GM15510 (cell line): Measurements from ENCODE around the gene TOB1.

Experiments used
- POLR2A ChIP-seq: IDR thresholded peaks from 3 replicates; pipeline ENCODE4 v1.6.1; 2011; ENCODE audit warnings: borderline replicate concordance; ENCODE audit not compliant: insufficient read length; ENCODE audit errors: extremely low read depth

Gene TOB1

DNA sequence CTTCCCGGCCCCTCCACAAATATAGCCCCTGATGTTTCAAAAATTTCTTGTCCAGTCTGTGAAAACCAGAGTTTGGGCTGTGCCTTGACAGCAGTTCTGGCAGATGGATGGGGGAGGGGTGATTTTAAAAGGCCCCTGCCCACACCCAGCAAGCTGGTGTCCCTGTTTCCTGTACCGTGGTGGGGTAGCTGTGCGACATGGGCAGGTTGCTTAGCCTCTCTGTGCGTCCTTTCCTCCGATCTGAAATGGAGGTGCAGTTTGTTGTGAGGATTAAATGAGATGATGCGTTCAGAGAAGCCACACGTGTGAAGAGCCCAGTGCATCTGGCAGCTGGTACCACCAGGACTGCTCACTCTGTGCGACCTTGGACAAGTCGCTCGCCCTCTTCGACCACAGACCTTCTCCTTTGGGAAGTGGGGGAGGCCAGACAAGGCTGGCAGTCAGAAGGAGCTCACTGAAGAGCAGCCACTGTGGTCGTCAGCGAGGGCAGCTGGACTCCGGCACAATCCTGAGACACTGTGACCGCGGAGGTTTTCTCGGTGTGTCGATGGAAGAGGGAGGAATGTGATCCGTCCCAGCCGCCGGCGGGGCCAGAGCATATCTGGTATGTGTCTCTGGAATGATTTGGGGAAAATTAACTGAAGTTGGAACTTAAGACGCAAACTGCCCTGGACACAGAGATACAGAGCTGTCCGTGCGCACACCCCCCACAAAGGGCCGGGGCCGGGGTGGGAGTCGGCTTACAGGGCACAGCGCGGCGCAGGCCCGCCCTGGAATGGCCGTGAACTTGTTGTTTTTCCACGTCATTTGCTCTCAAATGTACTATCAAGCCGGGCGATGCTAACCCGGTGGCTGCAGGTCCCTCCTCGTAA lies 31.5 kb downstream of the TOB1 start:
- no peak for TF ChIP-seq POLR2A

GRCh38 chr17:50833510-50834428 lies 32.4 kb downstream of the TOB1 start:
- no peak for TF ChIP-seq POLR2A

DNA sequence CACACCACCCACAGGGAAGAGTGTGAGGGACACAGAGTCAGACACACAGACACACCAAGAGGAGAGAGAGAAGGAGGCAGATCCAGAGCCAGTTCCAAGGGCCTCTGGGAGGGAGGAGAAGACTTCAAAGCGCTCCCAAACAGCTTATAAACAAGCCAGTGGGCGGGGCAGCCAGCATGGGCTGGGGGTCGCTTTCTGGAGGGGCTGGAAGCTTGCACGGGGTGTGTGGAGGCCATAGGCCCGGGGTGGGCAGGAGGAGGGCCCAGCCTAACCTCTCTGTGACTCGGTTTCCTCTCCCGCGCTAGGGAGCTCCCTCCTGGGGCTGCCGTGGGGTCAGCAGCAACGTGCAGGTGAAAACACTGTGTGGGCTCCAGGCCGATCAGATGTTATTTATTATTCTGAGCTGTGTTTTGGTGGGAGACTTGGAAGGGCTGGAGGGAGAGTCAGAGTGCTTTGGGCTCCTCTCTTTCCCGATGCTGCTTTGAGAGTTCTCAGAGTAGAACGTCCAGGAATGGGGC lies 33.2 kb downstream of the TOB1 start:
- TF ChIP-seq POLR2A, result no peak

- no peak for TF ChIP-seq POLR2A
Measured at GRCh38 chr17:50832267-50832863, 33.8 kb downstream of the TOB1 start.

- TF ChIP-seq POLR2A, result no peak
Measured at GRCh38 chr17:50831471-50831928, 34.7 kb downstream of the TOB1 start.

- TF ChIP-seq POLR2A, result no peak
Measured at GRCh38 chr17:50830994-50831393, 35.2 kb downstream of the TOB1 start.

GRCh38 chr17:50830352-50830751 lies 35.8 kb downstream of the TOB1 start:
- no peak for TF ChIP-seq POLR2A

GRCh38 chr17:50829332-50829731 lies 36.8 kb downstream of the TOB1 start:
- no peak for TF ChIP-seq POLR2A

DNA sequence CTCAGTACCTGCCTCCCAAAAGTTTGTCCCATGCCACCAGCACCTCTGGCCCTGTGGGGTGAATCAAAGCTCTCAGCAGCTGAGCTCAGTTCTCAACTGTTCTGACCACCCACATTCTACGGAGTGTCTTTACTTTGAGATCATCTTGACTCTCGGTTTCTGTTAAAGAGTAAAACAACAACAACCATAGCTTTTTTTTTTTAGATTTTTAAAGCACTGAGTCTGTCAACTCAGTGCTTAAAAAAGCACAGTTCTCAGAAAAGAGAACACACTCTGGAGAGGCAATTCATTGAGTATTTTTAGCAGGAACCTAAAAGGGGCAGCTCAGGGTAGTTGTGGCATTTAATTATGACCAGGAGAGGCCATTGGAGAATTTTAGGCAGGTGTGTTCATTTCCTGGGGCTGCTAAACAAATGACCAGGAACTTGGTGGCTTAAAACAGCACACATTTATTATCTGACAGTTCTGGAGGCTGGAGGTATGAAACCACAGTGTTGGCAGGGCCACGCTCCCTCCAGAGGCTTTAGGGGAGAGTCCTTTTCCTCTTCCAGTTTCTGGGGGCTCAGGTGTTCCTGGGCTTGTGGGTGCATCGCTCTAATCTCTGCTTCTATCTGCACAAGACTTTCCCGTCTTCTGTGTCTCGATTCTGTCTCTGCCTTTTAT lies 37.5 kb downstream of the TOB1 start:
- no peak for TF ChIP-seq POLR2A

- no peak for TF ChIP-seq POLR2A
Measured at GRCh38 chr17:50825188-50825587, 41.0 kb downstream of the TOB1 start.

GRCh38 chr17:50824429-50824828 lies 41.7 kb downstream of the TOB1 start:
- TF ChIP-seq POLR2A, result no peak

DNA sequence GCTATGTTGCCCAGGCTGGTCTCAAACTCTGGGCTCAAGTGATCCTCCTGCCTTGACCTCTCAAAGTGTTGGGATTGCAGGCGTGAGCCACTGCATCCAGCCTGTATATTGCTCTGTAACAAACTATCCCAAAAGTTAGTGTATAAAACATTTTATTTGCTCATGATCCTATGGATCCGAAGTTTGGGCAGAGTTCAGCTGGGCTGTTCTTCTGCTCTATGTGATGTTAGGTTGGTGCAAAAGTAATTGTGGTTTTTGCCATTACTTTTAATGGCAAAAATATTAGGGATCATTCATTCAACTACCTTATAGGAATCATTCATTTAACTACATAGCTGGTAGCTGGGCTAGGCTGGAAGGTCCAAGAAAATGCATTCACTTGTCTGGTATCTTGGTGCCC lies 43.6 kb downstream of the TOB1 start:
- TF ChIP-seq POLR2A, result no peak

DNA sequence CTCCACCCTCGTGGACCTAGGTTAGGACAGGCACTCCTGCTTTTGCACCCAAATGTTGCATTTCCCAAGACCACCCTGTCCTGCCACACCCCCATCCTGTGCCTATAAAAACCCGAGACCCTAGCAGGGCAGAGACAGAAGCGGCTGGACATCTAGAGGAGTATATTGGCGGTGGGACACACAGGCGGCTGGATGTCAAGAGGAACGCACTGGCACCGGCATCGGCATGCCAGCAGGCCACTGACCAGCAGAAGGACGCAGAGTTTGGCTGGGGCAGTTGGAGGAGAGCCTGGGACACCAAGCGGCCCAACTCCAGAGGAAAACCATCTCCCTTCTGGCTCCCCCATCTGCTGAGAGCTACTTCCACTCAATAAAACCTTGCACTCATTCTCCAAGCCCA lies 45.5 kb downstream of the TOB1 start:
- TF ChIP-seq POLR2A, result no peak

DNA sequence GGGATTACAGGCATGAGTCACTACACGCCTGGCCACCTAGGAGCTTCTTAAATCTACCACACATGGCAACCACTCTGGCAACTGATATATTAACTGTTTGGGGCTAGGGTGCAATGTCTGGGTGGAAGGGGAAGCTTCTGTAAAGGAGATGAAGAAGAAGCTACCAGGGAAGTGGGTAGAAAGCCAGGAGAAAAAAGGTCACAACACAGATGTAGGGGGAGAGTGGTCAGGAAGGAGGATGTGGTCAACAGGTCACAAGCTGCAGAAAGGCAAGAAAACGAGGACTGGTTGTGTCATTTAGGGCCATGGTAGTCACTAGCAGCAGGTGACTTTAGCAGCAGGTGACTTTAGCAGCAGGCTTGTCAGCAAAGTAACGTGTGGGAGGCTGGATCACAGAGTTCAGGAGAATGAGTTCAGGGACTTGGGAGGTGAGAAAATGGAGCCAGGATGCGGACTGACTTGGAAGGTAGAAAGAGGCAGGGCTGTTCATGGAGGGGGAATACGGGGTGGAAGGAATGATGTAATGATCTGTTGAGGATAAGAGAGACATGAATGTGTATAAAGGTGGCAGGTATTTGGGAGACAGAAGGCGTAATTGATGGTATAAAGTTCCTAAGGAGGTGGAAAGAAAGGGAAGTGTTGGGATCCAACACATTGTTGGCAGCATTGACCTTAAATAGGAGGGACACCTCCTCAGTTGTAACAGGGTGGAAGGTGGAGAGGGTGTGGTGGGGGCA lies 47.1 kb downstream of the TOB1 start:
- TF ChIP-seq POLR2A, result no peak

DNA sequence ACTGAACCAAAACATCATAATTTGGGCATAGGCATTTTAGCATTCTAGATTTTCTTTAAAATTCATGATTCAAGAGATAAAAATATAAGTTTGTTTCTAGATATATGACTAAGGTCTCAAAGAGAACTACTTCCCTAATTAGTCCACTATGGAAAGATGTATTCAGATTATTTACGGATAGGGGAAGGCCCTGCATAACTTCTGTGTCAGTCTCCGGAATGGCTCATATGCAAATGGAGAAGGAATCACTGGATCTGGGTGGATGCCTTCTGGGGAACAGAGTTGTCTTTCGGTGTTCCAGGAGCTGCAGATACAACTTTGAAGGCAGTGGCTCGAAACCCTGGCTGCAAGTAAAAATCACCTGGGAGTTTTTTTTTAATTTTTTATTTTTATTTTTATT lies 47.9 kb downstream of the TOB1 start:
- TF ChIP-seq POLR2A, result no peak

DNA sequence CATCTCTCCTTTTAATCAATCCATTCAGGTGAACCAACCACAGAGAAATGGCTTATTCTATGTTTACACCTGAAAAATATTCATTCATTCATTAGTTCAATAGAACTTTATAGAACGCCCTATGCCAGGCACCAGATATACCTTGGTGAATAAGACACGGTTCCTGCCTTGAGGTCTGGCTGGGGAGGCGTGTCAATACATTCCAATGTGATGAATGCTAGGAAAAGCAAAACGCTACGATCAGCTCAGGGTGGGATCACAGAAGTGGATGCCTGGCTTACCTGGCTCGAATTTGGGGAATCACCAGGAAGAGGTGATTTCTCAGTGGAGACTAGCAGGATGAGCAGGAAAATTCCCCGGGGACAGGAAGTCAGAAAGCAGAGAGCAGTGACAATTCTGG lies 48.3 kb downstream of the TOB1 start:
- no peak for TF ChIP-seq POLR2A
